HG03432 (cell line): ENCODE results near the gene PLP1.

Experiments used
- ATAC-seq: cut with Tn5 transposase; IDR thresholded peaks from one replicate; pipeline ENCODE4 v1.9.1; 2021; ENCODE audit warnings: mild to moderate bottlenecking, moderate library complexity; ENCODE audit not compliant: unreplicated experiment

PLP1 gene

GRCh38 chrX:103823591-103823990, 47.0 kb downstream of the PLP1 start:
- ATAC-seq = no peak

DNA sequence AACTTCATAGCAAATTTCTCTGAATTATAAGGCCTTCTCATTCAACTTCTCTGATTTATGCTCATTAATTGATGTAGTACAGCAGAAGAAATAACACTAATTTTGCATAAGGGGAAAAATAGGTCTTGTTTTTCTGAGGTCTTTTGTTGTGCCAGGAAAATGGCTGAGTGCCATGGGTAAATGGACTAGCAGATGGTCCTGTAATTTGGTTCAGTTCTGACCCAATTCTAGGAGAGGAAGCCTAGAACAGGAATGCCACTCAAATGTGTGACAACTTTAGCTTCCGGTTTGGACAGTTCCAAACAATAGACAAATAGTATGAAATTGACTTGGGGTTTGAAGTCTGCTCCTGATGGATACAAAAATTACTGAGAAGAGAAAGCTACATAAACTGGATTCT, 49.2 kb downstream of the PLP1 start:
- no peak for ATAC-seq

- no peak for ATAC-seq
These were observed 51.9 kb downstream of the PLP1 start for GRCh38 chrX:103828529-103828928.

DNA sequence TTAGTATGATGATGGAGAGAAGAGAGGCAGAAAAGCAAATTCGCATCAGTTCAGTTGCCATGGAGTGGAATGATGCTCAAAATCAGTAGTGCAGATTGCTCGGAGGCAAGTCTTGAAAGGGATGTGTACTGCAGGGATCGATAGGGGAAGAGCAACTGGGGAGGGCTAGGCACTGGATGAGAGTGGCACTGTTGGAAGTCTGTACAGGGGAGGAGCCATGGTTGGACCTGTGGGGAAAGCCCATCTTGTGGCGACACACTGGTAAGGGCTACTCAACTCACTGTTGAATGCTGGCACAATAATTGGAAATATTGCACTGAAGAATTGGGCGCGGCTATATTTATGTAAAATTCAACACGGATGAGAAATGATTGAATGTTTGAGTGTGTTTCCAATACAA, 54.2 kb downstream of the PLP1 start:
- ATAC-seq = no peak

- peak; percentile 7 for ATAC-seq
These were observed 54.7 kb downstream of the PLP1 start for GRCh38 chrX:103831342-103831802.

- ATAC-seq = peak; percentile 96
These were observed 55.3 kb downstream of the PLP1 start, which contains the start of gene RAB9B for GRCh38 chrX:103831803-103832544. Gene RAB9B, minus strand, starts transcription at chrX:103832257. Its CDS starts 6,473 bp downstream, at chrX:103825784.

DNA sequence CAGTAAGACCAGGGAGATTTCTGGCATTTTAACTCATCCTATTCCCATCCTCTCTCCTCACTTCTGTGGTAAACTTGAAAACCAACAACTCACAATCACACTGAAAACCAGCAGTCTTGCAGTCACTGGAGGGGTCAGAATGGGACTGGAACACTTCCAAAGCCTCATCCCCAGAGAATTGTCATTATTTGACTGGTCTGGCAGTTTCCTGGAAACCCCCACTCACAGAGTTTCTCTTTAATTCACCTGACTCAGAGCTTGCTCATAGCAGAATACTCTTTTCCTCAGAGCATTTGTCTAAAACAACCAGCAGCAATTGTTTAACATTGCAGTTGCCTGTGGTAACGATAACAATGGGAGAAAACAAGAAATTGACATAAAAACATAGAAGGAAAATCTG, 62.8 kb downstream of the PLP1 start:
- no peak for ATAC-seq
